IPS DF 6.9 (cell line): Measurements from ENCODE around the gene CTDSPL.

Source experiments
- DNase-seq: peaks from one replicate; pipeline ENCODE4 v3.0.0-alpha.2; 2013; ENCODE audit warnings: low read depth, low spot score
- H3K27ac ChIP-seq: one replicate; pipeline ENCODE4 v1.5.1; 2013; ENCODE audit warnings: low read length, control low read depth
- H3K27me3 ChIP-seq: 2 replicates; pipeline ENCODE4 v1.6.1; 2013; ENCODE audit warnings: mild to moderate bottlenecking, low read length; ENCODE audit not compliant: control insufficient read depth, insufficient read depth
- H3K36me3 ChIP-seq: 2 replicates; pipeline ENCODE4 v1.6.1; 2013; ENCODE audit warnings: low read length; ENCODE audit not compliant: control insufficient read depth, insufficient read depth
- H3K4me1 ChIP-seq: 2 replicates; pipeline ENCODE4 v1.6.1; 2013; ENCODE audit warnings: low read length; ENCODE audit not compliant: control insufficient read depth, insufficient read depth
- H3K4me3 ChIP-seq: 2 replicates; pipeline ENCODE4 v1.5.1; 2013; ENCODE audit warnings: mild to moderate bottlenecking, low read length
- H3K9me3 ChIP-seq: 2 replicates; pipeline ENCODE4 v1.6.1; 2013; ENCODE audit warnings: low read length, inconsistent platforms; ENCODE audit not compliant: control insufficient read depth, insufficient read depth
- WGBS: extraction: QIAGEN DNeasy Blood & Tissue Kit; methylation state at CpG from one replicate; pipeline ENCODE4 v1.1.7; 2013; ENCODE audit warnings: mixed read lengths, missing lambda C conversion rate; ENCODE audit not compliant: insufficient read length, insufficient coverage; 5-methylcytosine and 5-hydroxymethylcytosine counted together

CTDSPL gene

GRCh38 chr3:37961622-37962431 is 100.1 kb downstream of the CTDSPL start:
- Histone ChIP-seq H3K27ac (no peak overlapping the region), H3K4me1 (no peaks in the 10 kb centered on the region; the same call in 1 of the 2 replicates), H3K27me3 (no peaks in the 10 kb centered on the region), H3K36me3 (no peaks in the 10 kb centered on the region), H3K9me3 (no peaks in the 10 kb centered on the region), H3K4me3 (no peak overlapping the region)
- peak; percentile 16 for DNase-seq
- WGBS, result no CpG with 5 or more reads among the region's 6 CpGs

GRCh38 chr3:37963016-37963415 is 101.3 kb downstream of the CTDSPL start:
- no CpG with 5 or more reads among the region's 5 CpGs for WGBS
- no peak for DNase-seq
- Histone ChIP-seq H3K27ac (no peak overlapping the region), H3K27me3 (no peaks in the 10 kb centered on the region), H3K9me3 (no peaks in the 10 kb centered on the region), H3K4me1 (no peaks in the 10 kb centered on the region; the same call in 1 of the 2 replicates), H3K36me3 (no peaks in the 10 kb centered on the region), H3K4me3 (no peak overlapping the region)

- Histone ChIP-seq H3K36me3 (no peaks in the 10 kb centered on the region), H3K4me1 (no peaks in the 10 kb centered on the region; the same call in 1 of the 2 replicates), H3K27ac (no peak overlapping the region), H3K27me3 (no peaks in the 10 kb centered on the region), H3K9me3 (no peaks in the 10 kb centered on the region), H3K4me3 (no peak overlapping the region)
- no CpG with 5 or more reads among the region's 3 CpGs for WGBS
- DNase-seq, result no peak
These were observed 102.0 kb downstream of the CTDSPL start for GRCh38 chr3:37963635-37964034.

GRCh38 chr3:37964146-37964545 is 102.5 kb downstream of the CTDSPL start:
- no peak overlapping the region for H3K4me3 ChIP-seq
- H3K27ac ChIP-seq, result no peak overlapping the region
- no peaks in the 10 kb centered on the region; the same call in none of the 2 replicates for H3K4me1 ChIP-seq
- H3K9me3 ChIP-seq, result no peaks in the 10 kb centered on the region
- no CpG with 5 or more reads among the region's 3 CpGs for WGBS
- H3K36me3 ChIP-seq, result no peaks in the 10 kb centered on the region
- DNase-seq, result no peak
- no peaks in the 10 kb centered on the region for H3K27me3 ChIP-seq

- Histone ChIP-seq H3K4me1 (no peaks in the 10 kb centered on the region; the same call in none of the 2 replicates), H3K9me3 (no peaks in the 10 kb centered on the region), H3K36me3 (no peaks in the 10 kb centered on the region), H3K27me3 (no peaks in the 10 kb centered on the region), H3K4me3 (no peak overlapping the region), H3K27ac (no peak overlapping the region)
- no peak for DNase-seq
- no CpG with 5 or more reads among the region's 1 CpG for WGBS
These were observed 103.0 kb downstream of the CTDSPL start for GRCh38 chr3:37964716-37965115.

- no CpG with 5 or more reads among the region's 7 CpGs for WGBS
- Histone ChIP-seq H3K27me3 (no peaks in the 10 kb centered on the region), H3K36me3 (no peaks in the 10 kb centered on the region), H3K9me3 (no peaks in the 10 kb centered on the region), H3K4me1 (no peaks in the 10 kb centered on the region; the same call in 1 of the 2 replicates), H3K27ac (no peak overlapping the region), H3K4me3 (no peak overlapping the region)
- DNase-seq, result peak; percentile 66
These were observed 105.7 kb downstream of the CTDSPL start for GRCh38 chr3:37967260-37967881.

- Histone ChIP-seq H3K9me3 (no peaks in the 10 kb centered on the region), H3K4me3 (no peak overlapping the region), H3K27ac (no peak overlapping the region), H3K27me3 (no peaks in the 10 kb centered on the region), H3K4me1 (no peaks in the 10 kb centered on the region; the same call in 1 of the 2 replicates), H3K36me3 (no peaks in the 10 kb centered on the region)
- no CpG with 5 or more reads among the region's 9 CpGs for WGBS
- DNase-seq, result no peak
These were observed 106.5 kb downstream of the CTDSPL start for GRCh38 chr3:37968199-37968598.

- WGBS, result no CpG with 5 or more reads among the region's 15 CpGs
- Histone ChIP-seq H3K4me1 (peaks cover 3% of the 10 kb centered on the region; the same call in 1 of the 2 replicates), H3K36me3 (no peaks in the 10 kb centered on the region), H3K4me3 (no peak overlapping the region), H3K27me3 (no peaks in the 10 kb centered on the region), H3K9me3 (no peaks in the 10 kb centered on the region), H3K27ac (no peak overlapping the region)
- DNase-seq, result no peak
These were observed 107.3 kb downstream of the CTDSPL start for GRCh38 chr3:37968813-37969595.

GRCh38 chr3:37969596-37970100 is 108.0 kb downstream of the CTDSPL start:
- H3K4me1 ChIP-seq, result peaks cover 3% of the 10 kb centered on the region; the same call in 1 of the 2 replicates
- H3K36me3 ChIP-seq, result no peaks in the 10 kb centered on the region
- H3K9me3 ChIP-seq, result no peaks in the 10 kb centered on the region
- H3K27me3 ChIP-seq, result no peaks in the 10 kb centered on the region
- no peak overlapping the region for H3K27ac ChIP-seq
- no CpG with 5 or more reads among the region's 7 CpGs for WGBS
- DNase-seq, result no peak
- H3K4me3 ChIP-seq, result no peak overlapping the region

GRCh38 chr3:37970802-37971201 is 109.1 kb downstream of the CTDSPL start:
- peaks cover 3% of the 10 kb centered on the region; the same call in 1 of the 2 replicates for H3K4me1 ChIP-seq
- no peak overlapping the region for H3K4me3 ChIP-seq
- no CpG with 5 or more reads among the region's 5 CpGs for WGBS
- no peak overlapping the region for H3K27ac ChIP-seq
- no peaks in the 10 kb centered on the region for H3K9me3 ChIP-seq
- DNase-seq, result no peak
- H3K27me3 ChIP-seq, result no peaks in the 10 kb centered on the region
- H3K36me3 ChIP-seq, result no peaks in the 10 kb centered on the region
